ENCODE data around the gene TBC1D10A.

DNA sequence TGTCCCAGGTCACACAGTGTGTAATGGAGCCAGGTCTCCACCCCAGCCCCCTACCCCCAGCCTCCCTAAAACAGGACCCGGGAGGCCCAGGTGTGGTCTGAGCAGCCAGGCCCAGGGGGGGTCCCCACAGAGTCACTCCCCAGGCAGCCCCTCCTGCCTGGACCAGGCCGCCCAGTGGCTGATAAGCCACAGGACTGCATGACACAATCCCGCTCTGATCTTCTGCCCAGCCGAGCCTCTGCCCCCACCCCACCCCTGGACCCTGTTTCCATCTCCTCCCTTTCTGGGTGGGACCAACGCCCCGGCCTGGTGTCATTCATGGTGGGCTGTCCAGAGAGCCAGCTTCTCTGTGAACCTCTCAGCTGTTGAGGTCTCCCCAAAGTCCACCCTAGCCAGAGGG, 72.4 kb downstream of the TBC1D10A start:
- TF ChIP-seq POLR2A (IDR thresholded peaks at IDR 0.05), result no peak
- TF ChIP-seq EP300 (IDR thresholded peaks at IDR 0.05), result no peak
- TF ChIP-seq, protein P1, sequence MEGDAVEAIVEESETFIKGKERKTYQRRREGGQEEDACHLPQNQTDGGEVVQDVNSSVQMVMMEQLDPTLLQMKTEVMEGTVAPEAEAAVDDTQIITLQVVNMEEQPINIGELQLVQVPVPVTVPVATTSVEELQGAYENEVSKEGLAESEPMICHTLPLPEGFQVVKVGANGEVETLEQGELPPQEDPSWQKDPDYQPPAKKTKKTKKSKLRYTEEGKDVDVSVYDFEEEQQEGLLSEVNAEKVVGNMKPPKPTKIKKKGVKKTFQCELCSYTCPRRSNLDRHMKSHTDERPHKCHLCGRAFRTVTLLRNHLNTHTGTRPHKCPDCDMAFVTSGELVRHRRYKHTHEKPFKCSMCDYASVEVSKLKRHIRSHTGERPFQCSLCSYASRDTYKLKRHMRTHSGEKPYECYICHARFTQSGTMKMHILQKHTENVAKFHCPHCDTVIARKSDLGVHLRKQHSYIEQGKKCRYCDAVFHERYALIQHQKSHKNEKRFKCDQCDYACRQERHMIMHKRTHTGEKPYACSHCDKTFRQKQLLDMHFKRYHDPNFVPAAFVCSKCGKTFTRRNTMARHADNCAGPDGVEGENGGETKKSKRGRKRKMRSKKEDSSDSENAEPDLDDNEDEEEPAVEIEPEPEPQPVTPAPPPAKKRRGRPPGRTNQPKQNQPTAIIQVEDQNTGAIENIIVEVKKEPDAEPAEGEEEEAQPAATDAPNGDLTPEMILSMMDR (IDR thresholded peaks at IDR 0.05), result no peak
- TF ChIP-seq POLR2AphosphoS5 (IDR thresholded peaks at IDR 0.05), result no peak
